Calu3 (cell line): ENCODE measurements around the gene RALGAPB. TPM values are rescaled to one million over a fixed set of nuclear protein-coding genes. Genes with fewer than 3 reads are reported as not detected.

Source experiments
- BruUV-seq: library from RNA; stranded (reverse); fragments of 400-500 nt; replicated peaks from 2 replicates; lab custom pipeline; 2021; lab: Mats Ljungman, UMichigan
- CTCF ChIA-PET: fragments of 300-600 bp; sonication (Branson Sonifier 250); formaldehyde crosslinking; loops from one replicate; lab custom pipeline; 2022; ENCODE audit warnings: antibody characterized with exemption; lab: Charles Lee
- DNase-seq: peaks from one replicate; pipeline ENCODE4 v3.0.0; 2022
- H3K27ac Mint-ChIP-seq: one replicate; pipeline ENCODE4 v1.8.0; 2022; ENCODE audit warnings: mixed read lengths; ENCODE audit not compliant: unreplicated experiment
- H3K27me3 Mint-ChIP-seq: one replicate; pipeline ENCODE4 v1.8.0; 2022; ENCODE audit warnings: mixed read lengths; ENCODE audit not compliant: unreplicated experiment
- H3K36me3 Mint-ChIP-seq: one replicate; pipeline ENCODE4 v1.8.0; 2022; ENCODE audit warnings: mild to moderate bottlenecking, moderate library complexity, mixed read lengths; ENCODE audit not compliant: insufficient read depth, unreplicated experiment
- H3K4me1 Mint-ChIP-seq: one replicate; pipeline ENCODE4 v1.8.0; 2022; ENCODE audit warnings: mild to moderate bottlenecking, low read depth, mixed read lengths; ENCODE audit not compliant: unreplicated experiment
- H3K4me3 Mint-ChIP-seq: one replicate; pipeline ENCODE4 v1.8.0; 2022; ENCODE audit warnings: mild to moderate bottlenecking, low read depth, moderate library complexity, mixed read lengths; ENCODE audit not compliant: unreplicated experiment
- H3K9me3 Mint-ChIP-seq: one replicate; pipeline ENCODE4 v1.8.0; 2022; ENCODE audit warnings: low read depth, mixed read lengths; ENCODE audit not compliant: unreplicated experiment
- intact Hi-C: fragments of 100-400 bp; cut with micrococcal nuclease; formaldehyde crosslinking; loops from one replicate; pipeline ENCODE4 v1.10.0; 2022; ENCODE audit not compliant: unreplicated experiment
- total RNA-seq: library from RNA; stranded (reverse); gene quantifications from 2 replicates; pipeline ENCODE4 v1.2.3, GENCODE V29; 2022
- TF ChIP-seq, protein P1 (sequence below): fragments of 200-600 bp; IDR thresholded peaks from one replicate; pipeline ENCODE4 v1.8.0; 2022; ENCODE audit warnings: antibody characterized with exemption; ENCODE audit not compliant: unreplicated experiment

RALGAPB gene
- total RNA-seq, 1 experiment from 2014 or later = 59.8 TPM

DNA sequence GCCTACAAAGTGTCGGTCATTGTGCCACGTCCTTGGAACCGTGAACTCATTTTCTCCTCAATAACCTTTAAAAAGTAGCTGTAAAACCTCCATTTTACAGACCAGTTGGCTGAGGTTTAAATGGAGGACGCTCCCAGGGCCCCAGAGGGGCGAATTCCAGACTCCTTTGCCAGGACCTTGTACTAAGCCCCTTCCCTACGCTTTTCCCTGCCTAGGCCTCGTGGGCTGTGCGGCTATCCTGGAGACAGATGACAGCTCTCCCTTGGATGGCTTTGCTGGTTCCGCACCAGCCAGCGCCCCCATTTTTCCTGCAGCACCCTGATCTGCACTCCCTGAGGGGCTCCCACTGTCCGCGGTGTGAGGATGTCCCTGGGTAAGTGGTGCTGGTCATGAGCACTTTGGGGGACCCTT is 25.4 kb upstream of the RALGAPB start:
- H3K27ac Mint-ChIP-seq = peak overlapping the region; percentile 75
- CTCF ChIA-PET = interaction anchor here (2.3 to 3.6 kb wide), 2 partner anchors 13 to 25 kb away, joined by 39 to 48 read pairs; partner anchors contain the start of genes RALGAPB and SNHG17
- H3K4me1 Mint-ChIP-seq = peaks cover 23% of the 10 kb centered on the region
- intact Hi-C loops = no loop called here
- BruUV-seq = no TSS peak
- no peak for DNase-seq
- H3K36me3 Mint-ChIP-seq = peaks cover 30% of the 10 kb centered on the region
- no peaks in the 10 kb centered on the region for H3K9me3 Mint-ChIP-seq
- TF ChIP-seq, protein P1, sequence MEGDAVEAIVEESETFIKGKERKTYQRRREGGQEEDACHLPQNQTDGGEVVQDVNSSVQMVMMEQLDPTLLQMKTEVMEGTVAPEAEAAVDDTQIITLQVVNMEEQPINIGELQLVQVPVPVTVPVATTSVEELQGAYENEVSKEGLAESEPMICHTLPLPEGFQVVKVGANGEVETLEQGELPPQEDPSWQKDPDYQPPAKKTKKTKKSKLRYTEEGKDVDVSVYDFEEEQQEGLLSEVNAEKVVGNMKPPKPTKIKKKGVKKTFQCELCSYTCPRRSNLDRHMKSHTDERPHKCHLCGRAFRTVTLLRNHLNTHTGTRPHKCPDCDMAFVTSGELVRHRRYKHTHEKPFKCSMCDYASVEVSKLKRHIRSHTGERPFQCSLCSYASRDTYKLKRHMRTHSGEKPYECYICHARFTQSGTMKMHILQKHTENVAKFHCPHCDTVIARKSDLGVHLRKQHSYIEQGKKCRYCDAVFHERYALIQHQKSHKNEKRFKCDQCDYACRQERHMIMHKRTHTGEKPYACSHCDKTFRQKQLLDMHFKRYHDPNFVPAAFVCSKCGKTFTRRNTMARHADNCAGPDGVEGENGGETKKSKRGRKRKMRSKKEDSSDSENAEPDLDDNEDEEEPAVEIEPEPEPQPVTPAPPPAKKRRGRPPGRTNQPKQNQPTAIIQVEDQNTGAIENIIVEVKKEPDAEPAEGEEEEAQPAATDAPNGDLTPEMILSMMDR = no peak
- peaks cover 18% of the 10 kb centered on the region for H3K27me3 Mint-ChIP-seq
- H3K4me3 Mint-ChIP-seq = peak overlapping the region; percentile 78

DNA sequence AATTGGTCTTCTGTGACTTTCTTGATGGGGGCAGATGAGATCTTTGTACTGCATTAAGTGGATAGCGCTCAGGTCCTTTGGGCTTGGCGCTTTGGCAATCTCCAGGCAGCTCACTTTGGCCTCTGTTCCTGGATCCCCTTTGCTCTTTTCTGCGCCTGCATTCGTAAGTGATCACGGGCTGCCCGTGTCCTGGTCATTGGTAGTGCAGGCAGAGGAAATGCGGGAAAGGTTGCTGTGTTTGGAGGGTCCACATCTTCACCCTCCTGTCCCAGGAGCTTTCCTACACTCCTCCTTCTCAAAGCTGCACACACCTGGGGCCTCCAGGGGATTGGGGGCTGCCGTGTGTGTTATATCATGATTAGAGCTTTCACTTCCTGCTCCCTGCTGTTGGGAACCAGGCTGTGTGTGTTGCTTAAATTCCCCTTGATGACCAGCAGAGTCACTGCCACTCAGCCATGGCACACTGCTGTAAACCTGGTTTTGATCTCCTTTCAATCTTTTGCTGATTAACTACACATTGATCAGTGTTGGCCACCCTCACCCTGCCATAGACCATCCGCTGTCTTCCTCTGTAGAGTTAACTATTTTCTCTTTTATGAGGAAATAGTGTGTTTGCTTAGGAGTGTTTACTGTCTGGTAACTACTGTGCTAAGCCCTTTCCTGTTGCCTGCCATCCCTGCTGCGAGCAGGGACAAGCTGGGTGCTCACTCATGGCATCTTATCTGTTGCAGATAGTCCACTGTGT is 24.5 kb upstream of the RALGAPB start:
- Mint-ChIP-seq H3K4me1 (peaks cover 23% of the 10 kb centered on the region), H3K27me3 (peaks cover 10% of the 10 kb centered on the region), H3K9me3 (no peaks in the 10 kb centered on the region), H3K36me3 (peaks cover 29% of the 10 kb centered on the region), H3K27ac (no peak overlapping the region), H3K4me3 (peak overlapping the region; percentile 78)
- CTCF ChIA-PET = interaction anchor here (0.6 to 3.6 kb wide), 3 partner anchors 13 to 24 kb away, joined by 3 to 48 read pairs (median 39); partner anchors contain the start of genes RALGAPB and SNHG17
- TF ChIP-seq, protein P1 = no peak
- BruUV-seq = no TSS peak
- DNase-seq = no peak
- intact Hi-C loops = no loop called here

DNA sequence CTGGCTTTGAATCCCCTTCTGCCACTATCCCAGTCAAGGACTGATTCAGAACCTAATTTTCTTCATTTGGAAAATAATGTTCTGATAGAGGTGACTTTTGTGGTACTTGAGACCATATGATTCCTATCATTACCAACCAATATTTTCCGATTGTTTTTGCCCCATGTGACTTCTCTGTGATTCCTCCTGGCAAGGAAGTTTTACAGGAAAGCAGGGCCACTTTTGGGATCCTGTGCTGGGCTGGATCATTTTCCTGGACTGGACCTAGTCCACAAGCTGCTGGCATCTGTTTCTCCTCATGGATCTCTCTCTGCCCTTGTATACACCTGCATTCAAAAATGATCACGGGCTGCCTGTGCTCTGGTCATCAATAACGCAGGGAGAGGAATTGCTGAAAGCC is 23.6 kb upstream of the RALGAPB start:
- BruUV-seq = no TSS peak
- Mint-ChIP-seq H3K36me3 (peaks cover 25% of the 10 kb centered on the region), H3K9me3 (no peaks in the 10 kb centered on the region), H3K27me3 (peaks cover under 1% of the 10 kb centered on the region), H3K27ac (no peak overlapping the region), H3K4me1 (peaks cover 23% of the 10 kb centered on the region), H3K4me3 (no peak overlapping the region)
- TF ChIP-seq, protein P1 = no peak
- intact Hi-C loops = no loop called here
- CTCF ChIA-PET = interaction anchor here (3.6 kb wide), 1 partner anchor 24 kb away, joined by 48 read pairs; the partner anchor contains the start of gene RALGAPB
- no peak for DNase-seq

DNA sequence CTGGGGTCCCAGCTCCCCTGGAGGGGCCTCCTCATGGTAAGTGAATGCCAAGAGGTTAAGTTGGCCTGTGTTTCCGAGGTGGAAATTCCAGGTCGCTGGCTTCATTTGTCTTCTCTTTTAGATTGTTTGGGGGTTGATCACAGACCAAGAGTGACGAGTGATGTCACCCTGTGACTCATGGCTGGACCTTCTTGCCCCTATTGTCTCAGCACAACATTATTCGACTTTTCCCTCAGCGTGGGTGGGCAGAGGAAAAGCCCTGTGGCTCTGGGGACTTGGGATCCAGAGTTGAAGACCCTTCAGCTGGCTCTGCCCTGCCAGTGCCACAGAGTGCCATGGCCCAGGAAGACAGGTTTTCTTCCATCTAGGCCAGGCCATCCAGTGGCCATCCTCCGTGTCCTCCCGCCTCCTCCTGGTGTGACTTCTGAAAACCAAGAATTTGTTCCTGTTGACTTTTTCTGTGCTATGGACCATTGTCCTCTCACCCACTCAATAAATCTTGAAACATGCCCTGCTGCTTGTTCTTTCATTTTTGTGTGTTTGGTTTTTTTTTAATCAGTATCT is 22.1 kb upstream of the RALGAPB start:
- DNase-seq = no peak
- TF ChIP-seq, protein P1 = no peak
- intact Hi-C loops = no loop called here
- H3K36me3 Mint-ChIP-seq = peaks cover 25% of the 10 kb centered on the region
- H3K27ac Mint-ChIP-seq = no peak overlapping the region
- no TSS peak for BruUV-seq
- H3K9me3 Mint-ChIP-seq = no peaks in the 10 kb centered on the region
- CTCF ChIA-PET = no interaction called here
- H3K4me3 Mint-ChIP-seq = no peak overlapping the region
- no peaks in the 10 kb centered on the region for H3K27me3 Mint-ChIP-seq
- H3K4me1 Mint-ChIP-seq = peaks cover 23% of the 10 kb centered on the region
